Thyroid gland (tissue), 4 donors: ENCODE data around the gene TBC1D17.

ENCODE experiments used
- POLR2A ChIP-seq, 2 donors: fragments of 450-650 bp; IDR thresholded peaks; one replicate each; pipeline ENCODE4 v1.6.1; 2017; ENCODE audit warnings: antibody characterized with exemption in 2 of 2, mild to moderate bottlenecking in 2 of 2, moderate library complexity in 1 of 2
- TF ChIP-seq, protein P1 (sequence below), 6 experiments: fragments of 200-600 bp in 3 of 6; fragments of 450-650 bp in 3 of 6; sonication (generic) in 3 of 6; IDR thresholded peaks; one replicate each; pipeline ENCODE4 v1.5.1; 2016 to 2019; ENCODE audit warnings: antibody characterized with exemption in 6 of 6, mild to moderate bottlenecking in 2 of 6, inconsistent platforms in 1 of 6, moderate library complexity in 1 of 6

DNA sequence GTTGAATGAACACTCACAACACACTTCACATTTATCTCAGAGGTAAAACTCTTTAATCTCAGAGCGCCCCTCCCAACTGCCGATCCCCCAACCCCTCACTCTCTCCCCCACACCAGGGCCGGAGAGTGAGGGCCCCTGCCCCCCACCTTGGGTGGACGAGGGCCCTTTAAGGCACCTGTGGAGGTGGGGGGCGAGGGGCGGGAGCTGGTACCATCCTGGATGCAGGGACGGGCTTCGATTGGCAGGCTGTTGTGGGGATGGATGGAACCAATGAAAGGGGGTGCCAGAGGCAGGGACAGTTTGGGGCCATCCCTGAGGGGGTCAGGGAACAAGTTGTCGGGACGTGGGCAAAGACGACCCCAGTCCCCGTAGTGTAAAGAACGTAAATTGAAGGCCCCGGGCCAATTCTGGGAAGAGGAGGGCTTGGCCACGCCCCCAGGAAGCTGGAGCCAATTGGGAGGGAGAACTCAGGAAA lies 8.5 kb upstream of the TBC1D17 start:
- TF ChIP-seq, protein P1, sequence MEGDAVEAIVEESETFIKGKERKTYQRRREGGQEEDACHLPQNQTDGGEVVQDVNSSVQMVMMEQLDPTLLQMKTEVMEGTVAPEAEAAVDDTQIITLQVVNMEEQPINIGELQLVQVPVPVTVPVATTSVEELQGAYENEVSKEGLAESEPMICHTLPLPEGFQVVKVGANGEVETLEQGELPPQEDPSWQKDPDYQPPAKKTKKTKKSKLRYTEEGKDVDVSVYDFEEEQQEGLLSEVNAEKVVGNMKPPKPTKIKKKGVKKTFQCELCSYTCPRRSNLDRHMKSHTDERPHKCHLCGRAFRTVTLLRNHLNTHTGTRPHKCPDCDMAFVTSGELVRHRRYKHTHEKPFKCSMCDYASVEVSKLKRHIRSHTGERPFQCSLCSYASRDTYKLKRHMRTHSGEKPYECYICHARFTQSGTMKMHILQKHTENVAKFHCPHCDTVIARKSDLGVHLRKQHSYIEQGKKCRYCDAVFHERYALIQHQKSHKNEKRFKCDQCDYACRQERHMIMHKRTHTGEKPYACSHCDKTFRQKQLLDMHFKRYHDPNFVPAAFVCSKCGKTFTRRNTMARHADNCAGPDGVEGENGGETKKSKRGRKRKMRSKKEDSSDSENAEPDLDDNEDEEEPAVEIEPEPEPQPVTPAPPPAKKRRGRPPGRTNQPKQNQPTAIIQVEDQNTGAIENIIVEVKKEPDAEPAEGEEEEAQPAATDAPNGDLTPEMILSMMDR (IDR thresholded peaks at IDR 0.05) = no peak
- no peak for TF ChIP-seq POLR2A (IDR thresholded peaks at IDR 0.05)
